Esophagus muscularis mucosa (tissue), 3 donors: ENCODE results near the gene GLT8D2.

ENCODE experiments used
- CTCF ChIP-seq, 3 experiments: fragments of 200-600 bp in 2 of 3; fragments of 450-650 bp in 1 of 3; sonication (generic) in 2 of 3; IDR thresholded peaks; one replicate each; pipeline ENCODE4 v1.5.1; 2017 to 2019; ENCODE audit warnings: antibody characterized with exemption in 3 of 3, mild to moderate bottlenecking in 2 of 3, moderate library complexity in 1 of 3
- POLR2A ChIP-seq: fragments of 450-650 bp; IDR thresholded peaks from one replicate; pipeline ENCODE4 v1.6.1; 2017; ENCODE audit warnings: antibody characterized with exemption, moderate library complexity, mild to moderate bottlenecking, low read depth

DNA sequence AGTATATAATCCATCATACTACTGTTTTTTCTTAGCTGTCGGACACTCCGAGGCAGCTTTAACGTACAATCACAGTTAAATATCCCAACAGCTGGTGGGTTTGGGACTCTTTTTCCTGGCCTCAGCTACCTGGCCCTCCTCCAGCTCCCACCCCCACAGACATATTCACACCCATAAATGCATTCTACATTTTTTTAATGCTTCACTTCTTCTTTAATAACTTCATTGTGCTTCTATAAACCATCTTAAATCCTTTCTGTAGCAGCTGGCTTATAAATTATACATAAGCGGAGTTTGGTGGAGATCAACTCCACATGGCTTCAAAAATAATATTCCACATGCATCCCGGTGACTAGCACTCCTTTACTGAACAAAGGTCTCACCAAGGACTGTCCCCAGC lies 51.0 kb downstream of the GLT8D2 start:
- TF ChIP-seq CTCF (IDR thresholded peaks at IDR 0.05): no peak
- TF ChIP-seq POLR2A: no peak
